GM23248 (cell line): ENCODE data around the gene CDK16. TPM values are rescaled to one million over a fixed set of nuclear protein-coding genes. Genes with fewer than 3 reads are reported as not detected.

ENCODE experiments used
- DNase-seq: peaks from one replicate; pipeline ENCODE4 v3.0.0-alpha.2; 2015
- H2AFZ ChIP-seq: fragments of 200-600 bp; sonication (generic); 2 replicates; pipeline ENCODE4 v1.6.1; 2016; ENCODE audit warnings: antibody characterized with exemption
- H3F3A ChIP-seq: fragments of 200-600 bp; sonication (generic); 2 replicates; pipeline ENCODE4 v1.6.1; 2016; ENCODE audit warnings: mild to moderate bottlenecking, antibody characterized with exemption, mixed run types; ENCODE audit not compliant: insufficient read depth
- H3K27ac ChIP-seq: fragments of 200-600 bp; sonication (generic); 2 replicates; pipeline ENCODE4 v1.5.1; 2016; ENCODE audit warnings: mild to moderate bottlenecking
- H3K27me3 ChIP-seq: fragments of 200-600 bp; sonication (generic); replicated peaks from 2 replicates; pipeline ENCODE4 v1.6.1; 2016; ENCODE audit warnings: mild to moderate bottlenecking; ENCODE audit not compliant: insufficient read depth
- H3K36me3 ChIP-seq: fragments of 200-600 bp; sonication (generic); 2 replicates; pipeline ENCODE4 v1.6.1; 2016; ENCODE audit warnings: low read depth, mild to moderate bottlenecking
- H3K4me1 ChIP-seq: fragments of 200-600 bp; sonication (generic); 2 replicates; pipeline ENCODE4 v1.6.1; 2016; ENCODE audit warnings: mild to moderate bottlenecking; ENCODE audit not compliant: insufficient read depth
- H3K4me2 ChIP-seq: fragments of 200-600 bp; sonication (generic); one replicate; pipeline ENCODE4 v1.6.1; 2016; ENCODE audit warnings: mild to moderate bottlenecking; ENCODE audit not compliant: unreplicated experiment
- H3K4me3 ChIP-seq: fragments of 200-600 bp; sonication (generic); 2 replicates; pipeline ENCODE4 v1.5.1; 2016; ENCODE audit warnings: mild to moderate bottlenecking
- H3K79me2 ChIP-seq: fragments of 200-600 bp; sonication (generic); 2 replicates; pipeline ENCODE4 v1.6.1; 2016; ENCODE audit warnings: mild to moderate bottlenecking; ENCODE audit not compliant: insufficient read depth
- H3K9ac ChIP-seq: fragments of 200-600 bp; sonication (generic); 2 replicates; pipeline ENCODE4 v1.6.1; 2016; ENCODE audit warnings: mild to moderate bottlenecking
- H3K9me2 ChIP-seq: fragments of 200-600 bp; sonication (generic); 2 replicates; pipeline ENCODE4 v1.6.1; 2016; ENCODE audit warnings: mixed run types, mild to moderate bottlenecking, moderate library complexity; ENCODE audit not compliant: insufficient read depth
- H3K9me3 ChIP-seq: fragments of 200-600 bp; sonication (generic); one replicate; pipeline ENCODE4 v1.6.1; 2017; ENCODE audit warnings: low read depth
- H4K20me1 ChIP-seq: fragments of 200-600 bp; sonication (generic); 2 replicates; pipeline ENCODE4 v1.6.0; 2016; ENCODE audit not compliant: insufficient read depth
- EZH2 ChIP-seq: fragments of 200-600 bp; sonication (generic); IDR thresholded peaks from 2 replicates; pipeline ENCODE4 v1.6.1; 2018; ENCODE audit warnings: antibody characterized with exemption, mild to moderate bottlenecking; ENCODE audit not compliant: insufficient read depth, poor library complexity, severe bottlenecking
- EZH2phosphoT487 ChIP-seq: fragments of 200-600 bp; sonication (generic); IDR thresholded peaks from 2 replicates; pipeline ENCODE4 v1.6.1; 2018; ENCODE audit warnings: antibody characterized with exemption, moderate library complexity, mild to moderate bottlenecking, low read depth; ENCODE audit not compliant: insufficient read depth
- whole genome bisulfite sequencing, 2 experiments: methylation state at CpG; one replicate each; pipeline ENCODE4 v1.1.6; 2015 to 2017; ENCODE audit warnings: low lambda C conversion rate in 2 of 2, low coverage in 1 of 2; ENCODE audit errors: missing lambda C conversion rate in 2 of 2; 5-methylcytosine and 5-hydroxymethylcytosine counted together
- in situ Hi-C: fragments of 300-500 bp; cut with MboI; formaldehyde crosslinking; loops from 2 replicates; pipeline ENCODE4 v1.15.0; 2020
- polyA plus RNA-seq: library from polyadenylated mRNA; unstranded; fragments of >200 nt; fragmentation: Nextera tagmentation; extraction: Ambion mirVana; gene quantifications from 2 replicates; pipeline ENCODE4 v1.2.1, GENCODE V29; 2016
- total RNA-seq: library from RNA; depleted of rRNA; stranded (reverse); fragments of >200 nt; shearing (Covaris generic); gene quantifications from 2 replicates; pipeline ENCODE4 v1.2.3, GENCODE V29; 2014

The CDK16 gene
- total and polyA plus RNA-seq, 2 experiments from 2014 or later, result 97.8 to 103 TPM

DNA sequence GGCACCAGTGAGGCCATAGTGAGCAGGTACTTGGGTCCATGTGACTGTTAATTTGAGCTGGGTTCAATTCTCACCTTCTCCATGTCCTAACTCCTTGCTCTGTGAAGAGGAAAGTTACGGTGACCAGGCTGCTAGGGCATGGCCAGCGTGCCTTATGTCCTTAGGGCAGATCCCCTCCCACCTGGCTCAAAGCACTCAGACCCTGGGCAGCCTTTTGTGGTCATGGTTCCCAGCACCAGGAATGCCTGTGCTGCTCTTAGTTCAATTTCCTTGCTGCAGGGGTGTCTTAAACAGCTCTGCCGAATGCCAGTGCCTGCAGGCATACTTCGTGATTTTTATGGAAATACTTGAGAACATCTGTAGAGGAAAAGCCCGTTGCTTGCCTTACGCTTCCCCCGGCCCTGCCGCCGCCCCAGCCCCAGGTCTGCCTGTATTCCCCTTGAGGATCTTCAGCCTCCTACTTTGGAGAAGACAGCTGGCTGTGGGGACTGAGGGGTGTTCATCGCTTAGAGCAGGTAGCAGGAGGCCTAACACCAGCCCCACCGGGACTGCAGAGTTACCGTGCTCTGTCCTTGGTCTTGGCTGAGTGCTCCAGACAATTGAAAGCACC lies 3.1 kb upstream of the CDK16 start:
- H3K9me3 ChIP-seq, result no peaks in the 10 kb centered on the region
- H3K27me3 ChIP-seq, result no peaks in the 10 kb centered on the region
- H3K9me2 ChIP-seq, result no peaks in the 10 kb centered on the region
- peaks cover 19% of the 10 kb centered on the region for H3K4me1 ChIP-seq
- WGBS, 2 experiments, result 72 to 81% methylated on average over 8 to 12 of the region's 12 CpGs
- H3K9ac ChIP-seq, result no peak overlapping the region
- no peaks in the 10 kb centered on the region; the same call in 1 of the 2 replicates for H3K36me3 ChIP-seq
- in situ Hi-C loops, result loop anchor here (25.0 kb wide), 1 partner anchor 172 kb away; no protein-coding TSS in a partner anchor
- no peak overlapping the region for H3K27ac ChIP-seq
- no peak overlapping the region for H3K4me2 ChIP-seq
- H2AFZ ChIP-seq, result no peak overlapping the region
- no peak for TF ChIP-seq EZH2
- no peak for TF ChIP-seq EZH2phosphoT487
- H3F3A ChIP-seq, result peaks cover 44% of the 10 kb centered on the region
- H3K4me3 ChIP-seq, result no peak overlapping the region
- H4K20me1 ChIP-seq, result no peaks in the 10 kb centered on the region
- H3K79me2 ChIP-seq, result peaks cover 19% of the 10 kb centered on the region
- no peak for DNase-seq

DNA sequence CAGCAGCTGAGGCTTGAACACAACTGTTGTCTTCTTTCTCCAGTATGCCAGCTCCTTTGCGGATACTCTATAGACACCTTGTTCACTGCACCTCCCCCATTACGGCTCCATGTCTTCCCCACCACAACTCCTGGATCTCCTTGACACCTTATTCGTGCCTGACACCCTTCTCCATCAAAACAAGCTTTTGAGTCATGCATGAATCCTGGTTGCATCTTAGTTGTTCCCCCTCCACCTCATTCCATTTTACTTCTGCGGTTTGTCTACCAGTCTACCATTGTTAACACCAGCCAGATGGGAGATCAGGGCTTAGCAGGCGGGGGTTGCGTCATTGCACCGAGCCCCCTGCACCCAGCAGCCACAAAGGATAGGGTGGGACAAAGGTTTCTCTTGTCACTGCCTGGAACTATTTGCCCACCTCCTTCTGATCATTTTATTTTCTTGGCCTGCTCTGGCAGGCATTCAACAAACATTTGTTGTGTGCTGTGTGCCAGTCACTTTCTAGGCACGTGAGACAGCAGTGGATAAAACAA lies 2.0 kb upstream of the CDK16 start:
- Histone ChIP-seq H3K9ac (peak overlapping the region; percentile 89), H3K36me3 (no peaks in the 10 kb centered on the region; the same call in 1 of the 2 replicates), H4K20me1 (no peaks in the 10 kb centered on the region), H3K4me1 (peaks cover 25% of the 10 kb centered on the region), H3K4me3 (peak overlapping the region; percentile 64; the same call in 1 of the 2 replicates), H2AFZ (no peak overlapping the region), H3K79me2 (peaks cover 29% of the 10 kb centered on the region), H3K9me2 (no peaks in the 10 kb centered on the region), H3F3A (peaks cover 43% of the 10 kb centered on the region), H3K9me3 (no peaks in the 10 kb centered on the region), H3K27me3 (no peaks in the 10 kb centered on the region), H3K27ac (peak overlapping the region; percentile 99), H3K4me2 (peak overlapping the region; percentile 86)
- in situ Hi-C loops, result loop anchor here (25.0 kb wide), 1 partner anchor 171 kb away; no protein-coding TSS in a partner anchor
- TF ChIP-seq EZH2phosphoT487, result no peak
- no peak for TF ChIP-seq EZH2
- DNase-seq, result no peak
- 73 to 75% methylated on average over 7 to 8 of the region's 8 CpGs for WGBS, 2 experiments

- H3K9me2 ChIP-seq, result no peaks in the 10 kb centered on the region
- TF ChIP-seq EZH2 (no peak), EZH2phosphoT487 (no peak)
- in situ Hi-C loops, result loop anchor here (25.0 kb wide), 1 partner anchor 170 kb away; no protein-coding TSS in a partner anchor
Measured at GRCh38 chrX:47217121-47217851, 1.2 kb upstream of the CDK16 start.

GRCh38 chrX:47217852-47218279 lies 615 bp upstream of the CDK16 start:
- in situ Hi-C loops, result loop anchor here (25.0 kb wide), 1 partner anchor 169 kb away; no protein-coding TSS in a partner anchor
- peak overlapping the region; percentile 73 for H2AFZ ChIP-seq
- 1 to 3% methylated on average over 19 to 25 of the region's 31 CpGs for WGBS, 2 experiments

More at GRCh38 chrX:47217121-47217851, 1.2 kb upstream of the CDK16 start:
- Histone ChIP-seq H3K9me3 (no peaks in the 10 kb centered on the region), H3K27me3 (no peaks in the 10 kb centered on the region), H3K79me2 (peaks cover 38% of the 10 kb centered on the region), H2AFZ (0 out of 2 replicates have a peak overlapping the region, but pooled peaks have one; percentile 52), H3K4me3 (peak overlapping the region; percentile 64), H3K27ac (peak overlapping the region; percentile 99), H3F3A (peaks cover 36% of the 10 kb centered on the region), H3K4me1 (peaks cover 25% of the 10 kb centered on the region), H4K20me1 (no peaks in the 10 kb centered on the region), H3K4me2 (peak overlapping the region; percentile 86), H3K36me3 (no peaks in the 10 kb centered on the region; the same call in 1 of the 2 replicates), H3K9ac (peak overlapping the region; percentile 89)
- DNase-seq, result peak; percentile 86
- WGBS, 2 experiments, result 1% methylated on average over 22 of the region's 22 CpGs

More at GRCh38 chrX:47217852-47218279, 615 bp upstream of the CDK16 start:
- H3K4me1 ChIP-seq, result peaks cover 25% of the 10 kb centered on the region
- no peaks in the 10 kb centered on the region for H3K9me3 ChIP-seq
- peak overlapping the region; percentile 99 for H3K27ac ChIP-seq
- DNase-seq, result peak; percentile 97
- H3K4me3 ChIP-seq, result peak overlapping the region; percentile 85
- no peaks in the 10 kb centered on the region; the same call in 1 of the 2 replicates for H3K36me3 ChIP-seq
- H3K9ac ChIP-seq, result peak overlapping the region; percentile 100
- peak overlapping the region; percentile 72 for H3K4me2 ChIP-seq
- H3K27me3 ChIP-seq, result no peaks in the 10 kb centered on the region
- peaks cover 39% of the 10 kb centered on the region for H3K79me2 ChIP-seq
- no peaks in the 10 kb centered on the region for H3K9me2 ChIP-seq
- no peaks in the 10 kb centered on the region for H4K20me1 ChIP-seq
- peaks cover 31% of the 10 kb centered on the region for H3F3A ChIP-seq
- no peak for TF ChIP-seq EZH2phosphoT487
- TF ChIP-seq EZH2, result no peak
